GM21423 (cell line): Measurements from ENCODE around the gene TTC39B.
A peak's percentile ranks its signal among the peaks of the same experiment; 100 is the strongest.

Source experiments
- ATAC-seq: cut with Tn5 transposase; IDR thresholded peaks from one replicate; pipeline ENCODE4 v1.9.1; 2021; ENCODE audit warnings: mild to moderate bottlenecking, moderate library complexity; ENCODE audit not compliant: unreplicated experiment

Gene TTC39B

DNA sequence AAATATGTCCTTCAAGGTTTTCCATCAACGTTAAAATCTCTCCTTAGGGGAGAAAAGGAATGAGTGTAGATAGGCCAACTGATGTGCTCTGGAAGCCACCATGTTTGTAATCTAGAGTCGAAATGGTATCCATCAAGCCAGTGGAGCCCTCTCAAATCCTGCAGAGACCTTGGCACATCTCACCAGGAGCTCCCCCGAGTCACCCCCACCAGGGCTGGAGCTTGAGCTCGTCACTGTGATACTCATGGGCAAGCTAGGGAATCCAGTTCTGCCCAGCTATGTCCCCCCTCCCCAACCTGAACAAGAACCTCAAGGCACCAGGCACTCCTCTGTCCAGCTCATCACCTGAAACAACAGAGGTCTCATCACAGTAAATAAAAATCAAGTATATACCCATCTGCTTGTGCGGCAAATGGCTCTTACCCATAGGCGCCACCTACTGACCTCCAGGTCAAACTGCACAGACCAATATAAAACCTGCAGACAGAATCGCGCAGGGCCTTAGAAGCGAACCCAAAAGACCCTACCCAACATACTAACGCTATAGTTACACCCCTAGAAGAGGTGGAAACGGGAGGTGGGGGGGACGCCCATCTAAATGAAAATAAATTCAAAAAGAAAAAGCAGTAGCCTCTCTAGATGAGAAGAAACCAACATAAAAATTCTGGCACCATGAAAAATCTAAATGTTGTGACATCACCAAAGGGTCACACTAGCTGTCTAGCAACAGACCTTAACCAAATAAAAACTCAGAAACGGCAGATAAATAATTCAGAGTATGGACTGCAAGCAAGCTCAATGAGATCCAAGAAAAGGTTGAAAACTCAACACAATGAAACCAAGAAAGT lies 75.0 kb downstream of the TTC39B start:
- ATAC-seq = no peak

GRCh38 chr9:15229409-15229808 lies 77.6 kb downstream of the TTC39B start:
- no peak for ATAC-seq

- no peak for ATAC-seq
Measured at GRCh38 chr9:15227491-15227890, 79.5 kb downstream of the TTC39B start.

DNA sequence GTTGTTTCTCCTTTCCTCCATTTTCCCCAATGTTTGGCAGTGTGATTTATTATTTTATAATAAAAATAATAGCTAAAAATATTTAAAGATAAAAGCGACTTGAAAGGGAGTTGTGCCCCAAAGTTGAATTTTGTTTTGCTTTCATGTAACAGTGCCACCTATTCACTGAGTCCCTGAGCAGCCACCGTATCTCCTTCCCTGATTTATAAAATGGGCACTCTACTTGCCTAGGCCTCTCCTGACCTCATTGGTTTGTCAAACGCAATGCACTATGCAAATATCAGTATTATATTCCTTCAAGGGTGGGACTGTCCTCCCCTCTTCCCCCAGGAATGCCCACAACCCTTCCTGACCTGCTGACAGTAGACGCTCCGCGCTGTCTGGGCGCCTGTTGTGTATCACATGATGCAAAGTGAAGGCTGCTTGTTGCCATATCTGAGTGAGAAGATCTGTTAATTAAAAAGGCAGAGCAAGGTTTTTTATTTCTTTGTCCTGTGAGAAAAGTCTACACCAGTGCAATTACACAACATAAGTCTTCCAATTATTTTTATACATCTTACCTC lies 81.4 kb downstream of the TTC39B start:
- ATAC-seq = no peak

DNA sequence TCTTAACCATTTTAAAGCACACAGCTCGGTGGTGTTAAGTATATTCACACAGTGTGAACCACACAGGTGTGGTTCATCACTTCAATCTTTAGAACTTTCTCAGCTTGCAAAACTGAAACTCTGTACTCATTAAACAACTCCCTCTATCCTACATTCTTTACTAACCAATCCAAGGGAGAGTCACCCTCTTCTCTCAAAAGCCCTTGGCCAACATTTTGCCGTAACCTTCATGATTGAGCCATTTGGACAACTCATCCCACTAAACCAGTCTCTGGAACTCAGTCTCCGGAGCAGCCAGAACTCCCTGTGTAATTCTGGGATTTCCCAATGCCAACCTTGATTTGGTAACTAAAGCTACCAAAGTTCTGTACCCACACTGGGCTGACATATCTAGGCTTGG lies 84.7 kb downstream of the TTC39B start:
- ATAC-seq = no peak

GRCh38 chr9:15221746-15222145 lies 85.3 kb downstream of the TTC39B start:
- no peak for ATAC-seq

DNA sequence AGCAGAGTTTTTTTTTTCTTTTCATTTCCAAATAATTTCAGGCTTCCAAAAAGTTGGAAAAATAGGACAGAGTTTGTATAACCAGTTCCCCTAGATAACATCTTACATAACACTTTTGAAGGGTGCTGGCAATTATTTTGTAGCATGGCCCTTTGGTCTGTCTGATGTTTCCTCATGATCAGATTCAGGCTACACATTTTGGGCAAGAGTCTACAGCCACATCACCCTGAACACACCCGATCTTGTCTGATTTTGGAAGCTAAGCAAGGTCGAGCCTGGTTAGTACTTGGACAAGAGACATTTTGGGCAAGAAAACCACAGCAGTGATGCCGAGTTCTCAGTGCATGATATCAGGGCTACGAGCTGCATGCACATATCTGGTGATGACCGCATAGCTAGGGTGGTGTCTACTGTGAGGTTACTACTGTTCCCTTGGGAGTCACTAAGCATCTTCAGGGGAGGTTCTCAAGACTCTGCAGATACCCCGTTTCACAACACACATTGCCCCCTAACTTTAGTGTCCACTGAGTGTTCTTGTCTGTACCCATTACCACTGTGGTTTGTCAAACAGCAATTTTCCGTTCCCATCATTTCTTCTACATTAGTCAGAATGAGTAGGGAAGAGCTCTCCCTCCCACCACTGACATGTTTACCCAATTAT lies 86.2 kb downstream of the TTC39B start:
- no peak for ATAC-seq

- ATAC-seq = no peak
Measured at GRCh38 chr9:15219546-15219945, 87.5 kb downstream of the TTC39B start.

- ATAC-seq = no peak
Measured at GRCh38 chr9:15218994-15219393, 88.0 kb downstream of the TTC39B start.

DNA sequence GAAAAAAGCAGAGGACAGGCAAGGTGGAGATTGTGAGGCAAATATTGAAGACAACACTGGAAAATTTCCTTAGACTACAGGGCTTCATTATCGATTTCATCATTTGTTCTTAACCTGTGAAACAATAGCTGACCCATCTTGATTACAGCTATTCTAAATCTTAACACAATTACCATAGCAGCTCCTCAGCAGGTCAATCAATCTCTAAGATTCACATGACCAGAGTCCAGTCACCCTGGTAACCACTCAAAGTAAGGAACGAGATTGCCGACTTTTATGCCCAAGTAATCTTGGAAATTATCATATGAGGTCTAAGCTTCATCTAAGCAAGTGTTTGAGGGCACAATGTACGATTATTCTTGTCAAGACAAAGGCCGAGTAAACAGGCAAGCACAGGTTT lies 93.8 kb downstream of the TTC39B start:
- no peak for ATAC-seq

- ATAC-seq = peak; percentile 19
Measured at GRCh38 chr9:15211815-15212495, 95.1 kb downstream of the TTC39B start.

DNA sequence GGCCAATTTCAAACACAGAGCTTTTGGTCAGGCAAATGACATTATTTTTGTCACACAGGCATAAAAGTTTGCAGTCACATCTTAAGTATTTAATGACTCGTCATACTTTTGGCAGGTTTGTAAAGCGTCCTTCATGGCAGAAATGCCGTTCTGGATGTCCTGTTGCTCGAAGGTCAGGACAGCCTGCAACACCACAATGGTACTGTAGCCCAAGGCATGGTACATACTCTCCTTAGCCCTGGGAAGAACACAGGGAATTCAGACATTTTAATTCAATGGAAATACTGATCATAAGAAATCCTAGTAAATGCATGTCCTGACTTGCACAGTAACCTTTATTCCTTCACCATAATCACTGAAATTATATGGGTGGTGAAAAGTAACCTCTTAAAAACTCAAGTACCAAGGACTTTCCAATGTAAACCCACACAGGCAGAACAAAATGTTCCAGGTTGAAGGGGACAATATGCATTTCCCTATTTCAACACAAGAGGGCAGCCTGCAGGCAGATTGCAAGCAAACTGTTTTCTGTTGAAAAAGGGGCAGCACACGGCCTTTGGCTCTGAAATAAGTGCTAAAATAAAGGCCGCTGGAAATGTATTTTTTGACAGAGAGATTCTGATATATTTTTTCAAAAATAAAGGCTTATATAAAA lies 95.7 kb downstream of the TTC39B start:
- peak; percentile 65 for ATAC-seq

DNA sequence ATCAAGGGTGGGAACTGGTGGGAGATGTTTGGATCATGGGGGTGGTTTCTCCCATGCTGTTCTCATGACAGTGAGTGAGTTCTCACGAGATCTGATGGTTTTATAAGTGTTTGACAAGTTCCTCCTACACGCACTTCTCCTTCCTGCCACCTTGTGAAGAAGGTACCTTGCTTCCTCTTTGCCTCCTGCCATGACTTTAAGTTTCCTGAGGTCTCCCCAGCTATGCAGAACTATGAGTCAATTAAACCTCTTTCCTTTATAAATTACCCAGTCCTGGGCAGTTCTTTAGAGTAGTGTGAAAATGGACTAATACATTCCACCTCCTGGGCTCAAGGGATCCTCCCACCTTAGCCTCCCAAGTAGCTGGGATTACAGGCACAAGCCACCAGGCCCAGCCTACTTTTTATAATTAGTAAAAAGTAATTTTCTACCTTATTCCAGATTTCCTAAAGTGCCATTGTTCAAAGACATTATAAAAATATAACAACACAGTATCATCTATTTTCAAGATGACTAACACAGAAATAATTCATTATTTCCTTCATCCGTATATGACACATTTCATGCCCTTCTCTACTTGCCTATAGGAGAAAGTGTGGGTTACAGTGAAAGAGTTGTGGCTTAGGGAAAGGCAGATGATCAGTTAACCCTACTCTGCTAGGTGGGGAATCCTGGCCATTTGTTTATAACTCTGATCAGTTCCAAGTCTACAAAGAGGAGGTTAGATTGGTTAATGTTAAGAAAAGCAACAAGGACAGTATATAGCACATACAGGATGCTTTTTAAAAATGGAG lies 99.9 kb downstream of the TTC39B start:
- ATAC-seq = no peak

DNA sequence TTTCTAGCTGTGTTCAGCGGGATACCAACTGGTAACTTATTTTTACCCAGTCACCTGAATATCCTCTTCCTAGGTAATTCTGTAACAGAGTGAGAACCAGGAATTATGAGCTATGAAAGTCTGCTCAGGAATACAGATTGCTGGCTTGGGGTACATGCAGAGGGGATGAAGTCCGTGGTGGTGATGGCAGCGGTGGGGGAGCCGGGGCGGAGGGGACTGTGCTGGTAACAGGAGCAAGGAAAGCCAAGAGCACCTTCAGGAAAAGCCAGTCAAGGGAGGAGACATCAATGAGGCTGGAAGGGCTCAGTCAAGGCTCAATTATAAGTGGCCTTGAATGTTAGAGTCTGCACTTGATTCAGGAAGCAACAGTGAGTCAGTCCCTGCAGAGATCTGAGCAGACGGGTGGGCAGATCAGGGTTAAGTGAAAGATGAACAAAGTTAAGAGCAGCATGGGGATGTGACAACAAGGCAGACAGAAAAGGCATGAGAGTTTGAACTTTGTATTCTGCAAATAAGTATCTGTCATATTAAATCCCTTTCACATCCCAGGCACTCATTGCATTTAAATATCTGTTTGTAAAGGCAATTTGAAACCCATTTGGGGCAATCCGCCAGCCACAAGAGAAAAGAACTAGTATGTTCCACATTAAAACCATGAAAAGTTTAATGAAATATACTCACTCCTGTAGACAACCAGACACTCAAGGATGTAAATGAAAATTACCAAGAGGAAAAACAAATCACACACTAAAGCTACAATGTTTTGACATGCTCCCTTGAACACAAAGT lies 101.2 kb downstream of the TTC39B start:
- ATAC-seq = no peak

GRCh38 chr9:15203581-15203980 lies 103.4 kb downstream of the TTC39B start:
- no peak for ATAC-seq

DNA sequence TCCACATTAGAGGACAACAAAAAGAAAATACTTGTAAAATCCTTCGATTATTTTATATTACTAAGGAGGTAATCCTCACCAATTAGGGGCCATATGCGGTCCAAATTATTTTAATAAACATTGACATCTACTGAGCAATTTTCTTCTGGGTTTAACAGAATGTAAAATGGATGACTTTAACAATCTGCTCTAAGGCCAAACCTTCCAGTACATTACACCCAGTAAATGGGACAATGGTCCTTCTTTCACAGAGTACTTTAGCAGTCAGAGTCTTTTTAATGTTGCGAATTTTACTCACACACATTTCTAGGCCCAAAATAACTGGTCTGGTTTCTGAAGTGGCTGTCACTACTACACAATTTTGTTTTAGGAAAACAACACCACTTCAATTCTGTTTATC lies 106.9 kb downstream of the TTC39B start:
- no peak for ATAC-seq

DNA sequence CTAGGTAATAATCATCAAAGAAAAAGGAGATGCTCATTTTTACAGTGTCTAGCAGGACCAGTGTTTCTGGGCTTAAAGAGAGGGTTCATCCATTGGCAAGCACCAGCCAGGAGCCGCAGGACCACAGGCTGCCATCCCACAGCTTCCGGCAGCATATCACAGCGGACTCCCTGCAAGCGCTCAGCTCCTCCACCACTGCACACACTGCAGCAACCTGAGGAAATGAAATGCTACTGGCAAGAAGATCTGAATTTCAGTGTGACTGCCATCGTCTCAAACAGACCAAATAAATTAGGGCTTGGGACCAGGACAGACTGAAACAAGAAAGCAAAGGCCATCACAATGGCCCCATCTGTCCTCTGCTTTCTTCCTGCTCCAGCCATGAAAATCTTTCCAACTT lies 114.2 kb downstream of the TTC39B start:
- no peak for ATAC-seq

DNA sequence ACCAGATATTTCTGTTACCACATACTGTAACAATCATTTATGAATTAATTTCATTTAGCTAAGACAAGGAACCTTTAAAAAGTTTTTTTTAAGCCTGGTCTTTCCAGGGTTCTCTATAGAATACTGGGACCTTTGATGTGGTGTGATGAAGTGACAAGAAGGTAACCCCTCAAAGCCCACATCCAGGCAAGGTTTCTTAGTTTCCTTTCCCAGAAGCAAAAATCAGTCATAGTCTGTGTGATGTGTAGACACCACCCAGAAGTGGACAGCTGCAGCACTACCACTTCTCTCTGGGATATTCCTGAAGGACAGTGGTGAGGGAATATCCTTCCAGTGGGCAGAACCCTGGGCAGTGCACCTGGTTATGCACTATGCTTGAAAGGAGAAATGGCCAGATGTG lies 115.6 kb downstream of the TTC39B start:
- ATAC-seq = peak; percentile 87

GRCh38 chr9:15189481-15189880 lies 117.5 kb downstream of the TTC39B start:
- ATAC-seq = no peak
